ENCODE measurements around the gene GPR143.

Gene GPR143

GRCh38 chrX:9682456-9682855, 83.2 kb downstream of the GPR143 start:
- DNase-seq (ENCODE audit: insufficient read length, low spot score) = no peak
- TF ChIP-seq, protein P1, sequence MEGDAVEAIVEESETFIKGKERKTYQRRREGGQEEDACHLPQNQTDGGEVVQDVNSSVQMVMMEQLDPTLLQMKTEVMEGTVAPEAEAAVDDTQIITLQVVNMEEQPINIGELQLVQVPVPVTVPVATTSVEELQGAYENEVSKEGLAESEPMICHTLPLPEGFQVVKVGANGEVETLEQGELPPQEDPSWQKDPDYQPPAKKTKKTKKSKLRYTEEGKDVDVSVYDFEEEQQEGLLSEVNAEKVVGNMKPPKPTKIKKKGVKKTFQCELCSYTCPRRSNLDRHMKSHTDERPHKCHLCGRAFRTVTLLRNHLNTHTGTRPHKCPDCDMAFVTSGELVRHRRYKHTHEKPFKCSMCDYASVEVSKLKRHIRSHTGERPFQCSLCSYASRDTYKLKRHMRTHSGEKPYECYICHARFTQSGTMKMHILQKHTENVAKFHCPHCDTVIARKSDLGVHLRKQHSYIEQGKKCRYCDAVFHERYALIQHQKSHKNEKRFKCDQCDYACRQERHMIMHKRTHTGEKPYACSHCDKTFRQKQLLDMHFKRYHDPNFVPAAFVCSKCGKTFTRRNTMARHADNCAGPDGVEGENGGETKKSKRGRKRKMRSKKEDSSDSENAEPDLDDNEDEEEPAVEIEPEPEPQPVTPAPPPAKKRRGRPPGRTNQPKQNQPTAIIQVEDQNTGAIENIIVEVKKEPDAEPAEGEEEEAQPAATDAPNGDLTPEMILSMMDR (IDR thresholded peaks at IDR 0.05; ENCODE audit: insufficient read depth, missing control alignments) = no peak
- FAIRE-seq = no peak

- TF ChIP-seq, protein P1 (IDR thresholded peaks at IDR 0.05; ENCODE audit: insufficient read depth, missing control alignments) = no peak
- no peak for DNase-seq (ENCODE audit: insufficient read length, low spot score)
- no peak for FAIRE-seq
These were observed 84.2 kb downstream of the GPR143 start for GRCh38 chrX:9681422-9681821.

DNA sequence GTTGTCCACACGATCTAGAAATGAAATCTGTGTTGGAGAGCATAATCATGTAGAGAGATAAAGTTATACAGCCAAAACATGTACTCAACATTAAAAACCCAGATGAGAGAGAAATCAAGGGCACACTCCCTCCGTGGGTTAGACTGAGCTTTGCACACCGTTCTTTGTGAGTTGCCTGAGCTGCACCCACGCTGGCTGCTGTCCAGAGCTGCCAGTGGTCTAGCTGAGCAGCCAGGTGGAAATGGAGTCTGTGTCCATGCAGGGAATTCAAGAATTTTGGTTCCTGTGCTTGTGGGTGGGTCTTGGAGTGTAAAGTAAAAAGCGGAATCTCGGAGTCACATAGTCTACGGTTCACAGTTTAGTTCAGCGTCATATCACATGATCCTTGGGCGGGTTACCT, 84.6 kb downstream of the GPR143 start:
- DNase-seq (ENCODE audit: insufficient read length, low spot score) (no peak), FAIRE-seq (no peak)
- TF ChIP-seq, protein P1 (IDR thresholded peaks at IDR 0.05; ENCODE audit: insufficient read depth, missing control alignments) = no peak

DNA sequence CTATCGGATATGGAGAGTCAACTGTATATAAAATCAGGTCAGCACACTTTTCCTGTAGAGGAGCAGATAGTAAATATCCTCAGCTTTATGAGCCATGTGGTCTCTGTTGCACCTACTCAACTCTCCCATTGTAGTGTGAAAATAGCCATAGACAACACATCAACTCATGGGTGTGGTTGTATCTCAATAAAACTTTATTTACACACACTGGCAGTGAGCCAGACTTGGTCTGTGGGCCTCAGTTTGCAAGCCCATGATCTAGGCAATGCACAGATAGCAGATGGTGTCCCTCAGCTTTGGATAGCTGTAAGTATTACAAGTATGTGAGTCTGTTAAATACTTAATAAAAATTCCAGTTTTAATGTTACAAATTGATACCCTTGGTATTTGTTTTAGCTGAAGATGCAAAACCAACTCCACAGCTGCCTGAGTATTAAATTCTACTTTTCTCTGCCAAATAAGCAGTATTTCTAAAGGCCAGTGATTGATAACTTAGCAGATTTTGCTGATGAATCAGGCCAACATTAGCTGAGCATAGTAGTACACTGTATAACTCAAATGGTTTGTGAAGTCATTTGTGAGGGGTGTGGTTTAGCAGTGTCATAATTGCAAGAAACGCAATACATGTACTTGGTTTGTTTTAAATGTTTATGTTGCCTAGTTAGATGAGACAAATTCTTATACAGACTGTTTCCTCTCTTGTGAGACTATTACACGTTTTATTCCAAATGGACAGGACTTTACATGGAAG, 87.3 kb downstream of the GPR143 start:
- peak; percentile 80 for FAIRE-seq
- TF ChIP-seq, protein P1 (IDR thresholded peaks at IDR 0.05; ENCODE audit: insufficient read depth, missing control alignments) = no peak
- DNase-seq (ENCODE audit: insufficient read length, low spot score) = no peak

- FAIRE-seq (no peak), DNase-seq (ENCODE audit: insufficient read length, low spot score) (no peak)
- TF ChIP-seq, protein P1 (IDR thresholded peaks at IDR 0.05; ENCODE audit: insufficient read depth, missing control alignments) = no peak
These were observed 88.4 kb downstream of the GPR143 start for GRCh38 chrX:9677098-9677739.

DNA sequence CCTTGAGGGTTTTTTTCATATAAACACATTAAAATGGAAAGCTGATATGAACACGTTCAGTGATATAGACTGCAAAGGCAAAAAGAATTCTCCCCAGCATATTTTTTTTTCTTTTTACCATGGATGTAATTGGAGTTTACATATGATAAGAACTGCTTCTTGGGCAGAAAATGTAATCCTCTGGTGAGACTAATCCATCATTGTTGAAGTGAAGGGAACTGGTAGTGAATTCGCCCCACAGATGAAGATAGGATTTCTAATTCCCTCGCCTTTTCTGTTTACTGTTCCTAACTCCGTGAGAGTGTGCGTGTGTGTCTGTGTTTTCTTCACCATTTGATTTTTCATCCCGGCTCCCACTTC, 88.9 kb downstream of the GPR143 start:
- TF ChIP-seq, protein P1 (IDR thresholded peaks at IDR 0.05; ENCODE audit: insufficient read depth, missing control alignments) = no peak
- FAIRE-seq (no peak), DNase-seq (ENCODE audit: insufficient read length, low spot score) (no peak)

GRCh38 chrX:9676306-9676705, 89.3 kb downstream of the GPR143 start:
- no peak for DNase-seq (ENCODE audit: insufficient read length, low spot score)
- no peak for FAIRE-seq
- TF ChIP-seq, protein P1 (IDR thresholded peaks at IDR 0.05; ENCODE audit: insufficient read depth, missing control alignments) = no peak
